ENCODE results near the gene CEP83. TPM values are rescaled to one million over a fixed set of nuclear protein-coding genes. Genes with fewer than 3 reads are reported as not detected.

The CEP83 gene
- total RNA-seq (ENCODE audit: unreplicated experiment): 13.4 TPM
- long read RNA-seq, partial matches to known transcripts: 4 of 7 reads
- long read RNA-seq, other reads (novel, unspliced or antisense): 2 of 7 reads

- Mint-ChIP-seq H3K9me3 (ENCODE audit: unreplicated experiment) (no peaks in the 10 kb centered on the region), H3K4me3 (ENCODE audit: unreplicated experiment) (peak within 1 kb of the TSS; percentile 95), H3K27ac (ENCODE audit: unreplicated experiment) (peak within 1 kb of the TSS; percentile 70), H3K36me3 (ENCODE audit: unreplicated experiment) (no peaks in the 10 kb centered on the region), H3K27me3 (ENCODE audit: unreplicated experiment) (no peaks in the 10 kb centered on the region), H3K4me1 (ENCODE audit: low read depth, unreplicated experiment) (peaks cover 4% of the 10 kb centered on the region)
- TF ChIP-seq CTCF (IDR thresholded peaks at IDR 0.05; ENCODE audit: partially characterized antibody, unreplicated experiment): no peak
- peak; percentile 94 for DNase-seq
These were observed at the start of gene CEP83 for GRCh38 chr12:94459728-94460615. Gene CEP83 (minus strand): TSS chr12:94459867. CDS start chr12:94412490, 47,377 bp downstream.

GRCh38 chr12:94509317-94509716 lies 49.6 kb upstream of the CEP83 start:
- Mint-ChIP-seq H3K27me3 (ENCODE audit: unreplicated experiment) (no peaks in the 10 kb centered on the region), H3K36me3 (ENCODE audit: unreplicated experiment) (no peaks in the 10 kb centered on the region)

GRCh38 chr12:94507455-94507854 lies 47.8 kb upstream of the CEP83 start:
- no peak overlapping the region for H3K4me3 Mint-ChIP-seq (ENCODE audit: unreplicated experiment)
- H3K36me3 Mint-ChIP-seq (ENCODE audit: unreplicated experiment): no peaks in the 10 kb centered on the region
- H3K4me1 Mint-ChIP-seq (ENCODE audit: low read depth, unreplicated experiment): no peaks in the 10 kb centered on the region
- H3K27me3 Mint-ChIP-seq (ENCODE audit: unreplicated experiment): no peaks in the 10 kb centered on the region
- peaks cover 2% of the 10 kb centered on the region for H3K9me3 Mint-ChIP-seq (ENCODE audit: unreplicated experiment)
- no peak for DNase-seq
- no peak overlapping the region for H3K27ac Mint-ChIP-seq (ENCODE audit: unreplicated experiment)
- TF ChIP-seq CTCF (IDR thresholded peaks at IDR 0.05; ENCODE audit: partially characterized antibody, unreplicated experiment): no peak

More at GRCh38 chr12:94509317-94509716, 49.6 kb upstream of the CEP83 start:
- Mint-ChIP-seq H3K4me3 (ENCODE audit: unreplicated experiment) (no peak overlapping the region), H3K4me1 (ENCODE audit: low read depth, unreplicated experiment) (no peaks in the 10 kb centered on the region), H3K9me3 (ENCODE audit: unreplicated experiment) (no peaks in the 10 kb centered on the region), H3K27ac (ENCODE audit: unreplicated experiment) (no peak overlapping the region)
- no peak for DNase-seq
- no peak for TF ChIP-seq CTCF (IDR thresholded peaks at IDR 0.05; ENCODE audit: partially characterized antibody, unreplicated experiment)

GRCh38 chr12:94504386-94504785 lies 44.7 kb upstream of the CEP83 start:
- H3K27me3 Mint-ChIP-seq (ENCODE audit: unreplicated experiment): no peaks in the 10 kb centered on the region
- H3K36me3 Mint-ChIP-seq (ENCODE audit: unreplicated experiment): no peaks in the 10 kb centered on the region
- H3K4me1 Mint-ChIP-seq (ENCODE audit: low read depth, unreplicated experiment): no peaks in the 10 kb centered on the region
- H3K4me3 Mint-ChIP-seq (ENCODE audit: unreplicated experiment): no peak overlapping the region
- peaks cover 2% of the 10 kb centered on the region for H3K9me3 Mint-ChIP-seq (ENCODE audit: unreplicated experiment)
- no peak overlapping the region for H3K27ac Mint-ChIP-seq (ENCODE audit: unreplicated experiment)
- TF ChIP-seq CTCF (IDR thresholded peaks at IDR 0.05; ENCODE audit: partially characterized antibody, unreplicated experiment): no peak
- no peak for DNase-seq

- Mint-ChIP-seq H3K36me3 (ENCODE audit: unreplicated experiment) (no peaks in the 10 kb centered on the region), H3K27ac (ENCODE audit: unreplicated experiment) (no peak overlapping the region), H3K27me3 (ENCODE audit: unreplicated experiment) (no peaks in the 10 kb centered on the region), H3K4me3 (ENCODE audit: unreplicated experiment) (no peak overlapping the region), H3K4me1 (ENCODE audit: low read depth, unreplicated experiment) (no peaks in the 10 kb centered on the region), H3K9me3 (ENCODE audit: unreplicated experiment) (peaks cover 2% of the 10 kb centered on the region)
- TF ChIP-seq CTCF (IDR thresholded peaks at IDR 0.05; ENCODE audit: partially characterized antibody, unreplicated experiment): no peak
- DNase-seq: no peak
These were observed 44.0 kb upstream of the CEP83 start for GRCh38 chr12:94503619-94504018.
